ENCODE data around the gene OR5AU1.

The OR5AU1 gene

DNA sequence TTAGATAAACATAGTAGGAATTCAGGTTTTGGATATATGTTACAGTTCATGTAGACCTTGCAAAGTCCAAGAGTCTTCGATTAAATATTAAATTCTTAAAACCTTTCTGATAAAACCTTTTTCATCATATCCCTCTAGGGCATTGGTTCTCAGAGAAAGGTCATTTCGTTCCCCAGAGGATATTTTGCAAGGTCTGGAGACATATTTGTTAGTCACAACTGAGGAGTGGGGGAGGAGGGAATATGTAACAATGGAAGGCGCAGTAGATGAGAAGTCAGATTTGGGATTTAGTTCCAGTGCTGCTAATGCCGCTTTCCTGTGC is 49.7 kb downstream of the OR5AU1 start:
- no peak for DNase-seq

DNA sequence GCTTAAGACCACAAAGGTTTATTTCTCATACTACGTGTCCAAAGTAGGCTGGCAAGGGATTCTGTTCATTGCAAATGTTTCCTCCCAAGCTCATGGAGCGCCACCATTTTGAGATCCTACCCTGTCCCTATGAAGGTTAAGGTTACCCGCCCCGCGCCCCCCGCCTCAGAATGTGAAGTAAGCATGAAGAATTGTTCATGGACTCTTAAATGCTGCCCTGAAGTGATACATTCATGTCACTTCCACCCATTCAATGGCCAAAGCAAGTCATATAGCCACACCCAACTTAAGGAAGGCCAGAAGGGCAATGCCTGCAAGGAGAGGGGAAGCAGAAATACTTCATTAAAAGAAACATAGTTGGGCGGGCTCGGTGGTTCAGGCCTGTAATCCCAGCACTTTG is 50.8 kb downstream of the OR5AU1 start:
- no peak for DNase-seq

Data from retina (tissue), 1 donor.